Colonic mucosa (tissue), 4 donors: ENCODE data around the gene WSB1. TPM values are rescaled to one million over a fixed set of nuclear protein-coding genes. Genes with fewer than 3 reads are reported as not detected.

Source experiments
- DNase-seq: peaks from one replicate; pipeline ENCODE4 v3.0.0-alpha.2; 2020
- H3K27ac ChIP-seq: fragments of 200-600 bp; one replicate; pipeline ENCODE4 v1.8.0; 2021
- H3K27me3 ChIP-seq: fragments of 200-600 bp; one replicate; pipeline ENCODE4 v1.8.0; 2021
- H3K36me3 ChIP-seq: fragments of 200-600 bp; one replicate; pipeline ENCODE4 v1.8.0; 2021
- H3K4me1 ChIP-seq: fragments of 200-600 bp; one replicate; pipeline ENCODE4 v1.8.0; 2021; ENCODE audit warnings: mild to moderate bottlenecking
- H3K4me3 ChIP-seq: fragments of 200-600 bp; one replicate; pipeline ENCODE4 v1.8.0; 2021
- H3K9ac ChIP-seq, 2 donors: one replicate each; pipeline ENCODE4 v1.7.0; 2013; ENCODE audit warnings: control low read depth in 2 of 2, low read depth in 2 of 2, low read length in 2 of 2
- H3K9me3 ChIP-seq: fragments of 200-600 bp; one replicate; pipeline ENCODE4 v1.8.0; 2021
- intact Hi-C: fragments of 100-400 bp; cut with DNase I; formaldehyde crosslinking; loops from one replicate; pipeline ENCODE4 v1.14.1; 2022
- total RNA-seq, 2 donors: library from RNA; stranded (reverse); fragmentation: NEBNext Ultra II Directional in 1 of 2; extraction: Animal tissue kit (Norgen Biotek cat#: 25700) in 1 of 2; gene quantifications; one replicate each; pipeline ENCODE4 v1.2.1, GENCODE V29; 2021
- TF ChIP-seq, protein P1 (sequence below): fragments of 200-600 bp; IDR thresholded peaks from one replicate; pipeline ENCODE4 v1.8.0; 2022; ENCODE audit warnings: antibody characterized with exemption, mild to moderate bottlenecking
- donor health status: healthy.
- donor health status: DM: no; HTN: no; CAD: no.
- donor health status: DM: no; HTN: no; CAD: no.

WSB1 gene
- total RNA-seq, 2 donors from 2014 or later, result 94.2 to 150 TPM

DNA sequence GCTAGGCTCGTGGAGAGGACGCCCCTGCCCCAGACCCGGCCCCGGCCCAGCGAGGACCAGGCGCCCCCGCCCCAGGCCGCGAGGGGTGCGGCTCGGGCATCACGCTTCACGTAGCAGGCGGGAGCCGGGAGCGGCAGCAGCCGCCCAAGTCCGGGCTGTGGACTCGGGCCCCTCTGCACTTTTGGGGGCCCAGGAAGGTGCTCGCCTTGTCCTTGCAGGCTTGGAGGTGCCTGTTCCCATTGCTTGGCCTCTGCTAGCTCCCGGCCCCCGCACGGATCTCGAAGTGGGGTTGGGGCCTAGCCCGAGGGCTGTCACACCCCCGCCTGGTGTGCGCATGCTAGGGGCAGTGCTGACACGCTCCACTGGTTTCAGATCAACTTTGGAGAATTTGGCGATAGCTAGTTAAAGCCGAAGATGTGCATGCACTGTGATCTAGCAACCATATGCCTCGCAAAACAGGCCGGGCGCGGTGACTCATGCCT is 55.7 kb downstream of the WSB1 start:
- Histone ChIP-seq H3K4me1 (peaks cover 3% of the 10 kb centered on the region), H3K9me3 (no peaks in the 10 kb centered on the region), H3K27me3 (no peaks in the 10 kb centered on the region), H3K27ac (peak overlapping the region; percentile 42), H3K4me3 (peak overlapping the region; percentile 40), H3K9ac (no peak overlapping the region), H3K36me3 (no peaks in the 10 kb centered on the region)
- TF ChIP-seq, protein P1, sequence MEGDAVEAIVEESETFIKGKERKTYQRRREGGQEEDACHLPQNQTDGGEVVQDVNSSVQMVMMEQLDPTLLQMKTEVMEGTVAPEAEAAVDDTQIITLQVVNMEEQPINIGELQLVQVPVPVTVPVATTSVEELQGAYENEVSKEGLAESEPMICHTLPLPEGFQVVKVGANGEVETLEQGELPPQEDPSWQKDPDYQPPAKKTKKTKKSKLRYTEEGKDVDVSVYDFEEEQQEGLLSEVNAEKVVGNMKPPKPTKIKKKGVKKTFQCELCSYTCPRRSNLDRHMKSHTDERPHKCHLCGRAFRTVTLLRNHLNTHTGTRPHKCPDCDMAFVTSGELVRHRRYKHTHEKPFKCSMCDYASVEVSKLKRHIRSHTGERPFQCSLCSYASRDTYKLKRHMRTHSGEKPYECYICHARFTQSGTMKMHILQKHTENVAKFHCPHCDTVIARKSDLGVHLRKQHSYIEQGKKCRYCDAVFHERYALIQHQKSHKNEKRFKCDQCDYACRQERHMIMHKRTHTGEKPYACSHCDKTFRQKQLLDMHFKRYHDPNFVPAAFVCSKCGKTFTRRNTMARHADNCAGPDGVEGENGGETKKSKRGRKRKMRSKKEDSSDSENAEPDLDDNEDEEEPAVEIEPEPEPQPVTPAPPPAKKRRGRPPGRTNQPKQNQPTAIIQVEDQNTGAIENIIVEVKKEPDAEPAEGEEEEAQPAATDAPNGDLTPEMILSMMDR, result no peak
- peak; percentile 42 for DNase-seq
- intact Hi-C loops, result no loop called here

DNA sequence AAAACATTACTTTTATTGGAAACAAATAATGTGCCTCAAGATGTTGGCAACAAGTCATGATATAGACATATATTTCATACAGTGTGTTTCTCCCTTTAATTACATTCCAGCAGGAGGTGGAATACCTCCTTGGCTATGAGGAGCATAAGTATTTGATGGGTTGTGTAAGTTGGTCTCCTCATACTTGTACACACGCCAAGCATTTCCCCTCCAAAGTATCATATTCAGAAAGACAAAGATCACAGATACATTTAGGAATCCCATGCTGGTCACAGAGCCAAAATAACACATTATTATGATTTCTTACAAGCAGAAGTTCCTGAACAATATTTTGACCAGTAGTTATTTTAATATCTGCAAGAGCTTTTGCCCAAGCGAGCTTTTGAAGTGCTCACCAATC is 57.8 kb downstream of the WSB1 start:
- Histone ChIP-seq H3K4me3 (no peak overlapping the region), H3K4me1 (peaks cover 3% of the 10 kb centered on the region), H3K9me3 (no peaks in the 10 kb centered on the region), H3K27me3 (no peaks in the 10 kb centered on the region), H3K9ac (no peak overlapping the region), H3K27ac (no peak overlapping the region), H3K36me3 (no peaks in the 10 kb centered on the region)
- TF ChIP-seq, protein P1, result no peak
- intact Hi-C loops, result no loop called here
- DNase-seq, result no peak

DNA sequence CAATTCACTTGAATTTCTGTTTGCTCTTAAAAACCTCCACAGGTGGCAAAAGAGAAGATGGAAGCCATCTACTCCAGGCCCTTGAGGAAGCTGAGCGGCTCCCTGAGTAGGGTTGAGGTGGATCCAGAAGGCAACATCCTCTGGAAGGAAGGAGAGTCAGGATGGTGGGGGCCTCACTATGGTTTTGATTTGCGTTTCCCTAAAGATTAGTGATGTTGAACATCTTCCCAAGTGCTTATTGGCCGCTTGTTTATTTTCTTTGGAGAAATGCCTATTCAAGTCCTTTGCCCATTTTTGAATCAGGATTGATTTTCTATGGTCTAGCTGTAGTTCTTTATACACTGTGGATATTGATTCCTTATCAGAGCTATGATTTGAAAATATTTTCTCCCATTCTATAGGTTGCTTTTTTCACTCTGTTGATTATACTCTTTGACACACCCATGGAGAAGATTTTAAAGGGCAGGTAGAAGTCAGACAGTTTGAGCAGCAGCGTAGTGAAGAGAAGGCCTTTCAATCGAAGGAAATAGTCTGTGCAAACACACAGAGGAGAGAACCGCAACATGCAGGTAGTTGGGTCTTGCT is 58.6 kb downstream of the WSB1 start:
- no peak overlapping the region for H3K27ac ChIP-seq
- H3K4me1 ChIP-seq, result peaks cover 3% of the 10 kb centered on the region
- intact Hi-C loops, result no loop called here
- H3K9me3 ChIP-seq, result no peaks in the 10 kb centered on the region
- H3K36me3 ChIP-seq, result no peaks in the 10 kb centered on the region
- H3K27me3 ChIP-seq, result no peaks in the 10 kb centered on the region
- DNase-seq, result no peak
- TF ChIP-seq, protein P1, result no peak
- peak overlapping the region; percentile 46 for H3K4me3 ChIP-seq
- H3K9ac ChIP-seq, result peak overlapping the region in 1 of 2 donors; percentile 88

DNA sequence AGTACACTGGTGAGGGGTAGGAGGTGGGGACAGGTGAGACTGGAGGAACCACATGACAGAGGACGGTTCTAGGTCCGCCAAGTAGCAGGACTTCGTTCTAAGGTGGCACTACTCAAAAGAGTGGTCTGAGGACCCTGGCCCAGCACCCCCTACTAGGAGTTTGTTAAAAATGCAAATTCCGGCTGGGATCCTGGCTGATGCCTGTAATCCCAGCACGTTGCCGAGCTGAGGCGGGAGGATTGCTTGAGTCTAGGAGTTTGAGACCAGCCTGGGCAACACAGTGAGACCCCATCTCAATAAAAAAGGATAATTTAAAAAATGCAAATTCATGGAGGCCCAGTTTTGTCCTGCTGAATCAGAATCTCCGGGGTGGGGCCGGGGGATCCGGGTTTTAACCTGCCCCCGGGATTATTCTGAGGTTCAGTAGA is 59.1 kb downstream of the WSB1 start:
- DNase-seq, result peak; percentile 29
- peaks cover 3% of the 10 kb centered on the region for H3K4me1 ChIP-seq
- peak overlapping the region; percentile 79 to 88 for H3K9ac ChIP-seq
- intact Hi-C loops, result no loop called here
- no peaks in the 10 kb centered on the region for H3K27me3 ChIP-seq
- no peaks in the 10 kb centered on the region for H3K36me3 ChIP-seq
- TF ChIP-seq, protein P1, result no peak
- peak overlapping the region; percentile 46 for H3K4me3 ChIP-seq
- H3K9me3 ChIP-seq, result no peaks in the 10 kb centered on the region
- peak overlapping the region; percentile 64 for H3K27ac ChIP-seq

DNA sequence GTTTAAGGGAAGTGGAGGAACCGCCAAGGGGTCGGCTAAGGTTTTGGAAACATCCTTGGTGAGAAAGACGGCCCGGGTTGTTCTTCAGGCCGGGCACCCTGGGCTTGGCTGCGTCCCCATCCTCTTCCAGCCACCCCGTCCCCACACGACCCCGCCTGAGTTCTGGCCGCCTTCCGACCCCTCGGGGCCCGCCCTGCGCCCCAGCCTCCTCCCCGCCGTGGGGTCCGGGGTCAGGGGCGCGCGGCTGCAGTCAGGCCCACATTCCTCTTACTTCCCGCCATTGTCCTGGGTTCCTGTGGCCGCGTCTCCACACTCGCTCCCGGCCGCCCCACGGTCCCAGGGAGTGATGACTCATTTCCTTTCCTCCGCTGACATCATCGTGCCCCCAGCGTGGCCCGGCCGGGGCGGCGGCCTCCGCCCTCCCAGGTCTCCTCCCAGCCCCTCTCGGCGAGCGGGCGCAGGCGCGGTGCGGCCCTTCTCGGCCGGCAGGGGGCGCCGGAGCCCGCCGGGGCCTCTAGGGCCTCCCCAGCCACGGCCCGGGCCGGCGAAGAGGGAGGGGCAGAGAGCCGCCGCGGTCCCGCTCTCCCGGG is 59.6 kb downstream of the WSB1 start:
- TF ChIP-seq, protein P1, result peak; percentile 87
- peak; percentile 91 for DNase-seq
- intact Hi-C loops, result loop anchor here (2.0 kb wide), 1 partner anchor 249 kb away; no protein-coding TSS in a partner anchor
- Histone ChIP-seq H3K27me3 (no peaks in the 10 kb centered on the region), H3K9ac (peak overlapping the region; percentile 79 to 88), H3K9me3 (no peaks in the 10 kb centered on the region), H3K36me3 (no peaks in the 10 kb centered on the region), H3K27ac (peak overlapping the region; percentile 64), H3K4me1 (peaks cover 3% of the 10 kb centered on the region), H3K4me3 (peak overlapping the region; percentile 46)
